NCI-H128 (cell line): ENCODE measurements around the gene CHRNA5.

Experiments
- DNase-seq: peaks from one replicate; lab custom pipeline; 2025; ENCODE audit not compliant: unreplicated experiment; lab: John Stamatoyannopoulos, UW

Gene CHRNA5

GRCh38 chr15:78619022-78619950, 54.0 kb downstream of the CHRNA5 start:
- DNase-seq: no peak

- no peak for DNase-seq
Measured at GRCh38 chr15:78620021-78620526, 54.8 kb downstream of the CHRNA5 start.

GRCh38 chr15:78620527-78621421, 55.5 kb downstream of the CHRNA5 start, which contains the start of gene CHRNA3:
CHRNA3 (minus strand) TSS chr15:78620996; CDS start chr15:78620794, 202 bp downstream.
- no peak for DNase-seq

- no peak for DNase-seq
Measured at GRCh38 chr15:78621810-78622402, 56.6 kb downstream of the CHRNA5 start.

GRCh38 chr15:78623786-78624497, 58.6 kb downstream of the CHRNA5 start:
- DNase-seq: no peak

- DNase-seq: no peak
Measured at GRCh38 chr15:78624651-78625590, 59.6 kb downstream of the CHRNA5 start.

GRCh38 chr15:78625606-78626280, 60.4 kb downstream of the CHRNA5 start:
- DNase-seq: no peak

- DNase-seq: no peak
Measured at GRCh38 chr15:78626381-78626995, 61.2 kb downstream of the CHRNA5 start.

GRCh38 chr15:78627348-78627747, 62.0 kb downstream of the CHRNA5 start:
- DNase-seq: no peak

- no peak for DNase-seq
Measured at GRCh38 chr15:78628227-78628626, 62.9 kb downstream of the CHRNA5 start.

GRCh38 chr15:78629031-78629715, 63.9 kb downstream of the CHRNA5 start:
- DNase-seq: no peak

- no peak for DNase-seq
Measured at GRCh38 chr15:78629716-78630065, 64.4 kb downstream of the CHRNA5 start.

- DNase-seq: no peak
Measured at GRCh38 chr15:78630886-78631633, 65.7 kb downstream of the CHRNA5 start.

GRCh38 chr15:78633348-78633747, 68.0 kb downstream of the CHRNA5 start:
- no peak for DNase-seq

GRCh38 chr15:78634210-78635145, 69.2 kb downstream of the CHRNA5 start:
- DNase-seq: no peak

GRCh38 chr15:78635346-78635745, 70.0 kb downstream of the CHRNA5 start:
- DNase-seq: no peak
